CD4-positive, alpha-beta T cell treated with Interleukin-4 for 4 hours (primary cell): ENCODE data around the gene PRF1.

Experiments used
- DNase-seq: peaks from one replicate; pipeline ENCODE4 v3.0.0-alpha.2; 2020

Gene PRF1

GRCh38 chr10:70558871-70559810, 43.4 kb downstream of the PRF1 start:
- DNase-seq = peak; percentile 69

GRCh38 chr10:70558295-70558694, 44.2 kb downstream of the PRF1 start:
- DNase-seq = no peak

DNA sequence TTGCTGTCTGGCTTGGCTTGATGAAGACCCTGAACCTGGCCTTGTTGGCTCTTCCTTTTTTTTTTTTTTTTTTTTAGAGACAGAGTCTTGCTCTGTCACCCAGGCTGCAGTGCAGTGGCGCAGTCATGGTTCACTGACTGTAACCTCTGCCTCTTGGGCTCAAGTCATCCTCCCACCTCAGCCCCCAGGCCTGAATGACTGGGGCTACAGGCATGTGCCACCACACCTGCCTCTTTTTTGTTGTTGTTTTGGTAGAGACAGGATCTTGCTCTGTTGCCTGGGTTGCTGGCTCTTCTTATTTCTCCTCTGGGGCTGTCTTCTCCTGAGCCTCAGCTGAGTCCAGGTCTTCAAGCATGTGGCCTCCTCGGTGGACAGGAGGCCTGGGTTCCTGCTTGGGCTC, 44.7 kb downstream of the PRF1 start:
- DNase-seq = no peak

- DNase-seq = no peak
These were observed 45.3 kb downstream of the PRF1 start for GRCh38 chr10:70557086-70557845.

- no peak for DNase-seq
These were observed 47.2 kb downstream of the PRF1 start for GRCh38 chr10:70555371-70555770.

DNA sequence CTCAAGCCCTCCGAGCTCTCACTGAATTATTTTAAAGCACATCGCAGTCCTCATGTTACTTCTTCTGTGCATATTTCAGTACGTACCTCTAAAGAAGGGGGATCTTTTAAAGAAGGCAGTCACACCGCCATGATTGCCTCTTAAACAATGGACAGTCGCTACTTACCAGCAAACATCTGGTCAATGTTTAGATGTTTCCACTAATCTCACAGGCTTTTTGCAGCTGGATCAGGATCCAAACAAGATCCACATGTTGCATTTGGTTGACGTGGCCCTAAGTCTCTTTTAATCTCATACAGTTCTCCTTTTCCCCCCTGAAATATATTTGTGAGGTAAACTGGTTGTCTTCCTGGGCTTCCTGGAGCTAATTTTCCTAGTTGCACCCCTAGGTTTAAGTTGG, 50.0 kb downstream of the PRF1 start:
- DNase-seq = no peak

DNA sequence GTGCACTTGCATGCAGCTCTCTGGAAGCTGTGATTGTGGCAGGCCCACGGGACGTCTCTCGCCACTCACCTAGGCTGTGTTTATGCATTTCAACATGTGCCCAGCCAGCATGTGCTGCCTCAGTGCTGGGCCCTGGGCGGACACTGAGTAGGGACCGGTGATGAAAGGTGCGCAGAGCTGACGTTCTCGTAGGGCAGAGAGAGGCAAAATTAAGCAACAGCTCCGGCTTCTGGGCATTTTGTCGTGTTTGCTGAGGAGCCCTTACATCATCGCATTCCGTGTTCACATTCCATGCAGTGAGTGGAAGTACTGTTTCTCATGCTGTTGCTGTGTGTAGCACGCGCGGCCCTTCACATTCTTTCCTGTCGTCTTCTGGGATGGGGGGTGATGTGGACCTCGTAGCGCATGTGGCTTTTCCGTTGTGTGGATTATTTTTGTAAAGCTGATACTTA, 50.5 kb downstream of the PRF1 start:
- DNase-seq = no peak

DNA sequence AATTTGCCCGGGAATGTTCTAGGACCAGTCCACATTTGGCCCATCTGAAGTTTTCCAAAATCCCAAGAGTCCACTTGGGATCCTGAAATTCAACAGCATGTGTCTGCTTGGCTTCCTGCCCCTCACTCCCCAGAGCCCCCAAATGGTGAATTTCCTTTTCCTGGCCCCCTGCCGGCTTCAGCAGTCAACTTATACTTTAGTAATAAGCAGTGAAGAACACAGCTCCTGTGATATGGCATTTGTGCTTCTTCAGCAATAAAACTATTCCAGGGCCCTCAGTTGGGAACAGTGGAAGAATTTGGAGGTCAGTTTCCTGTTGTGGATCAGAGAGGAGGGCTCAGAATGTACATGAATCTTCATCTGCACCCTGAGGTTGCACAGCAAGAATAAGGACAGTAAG, 51.1 kb downstream of the PRF1 start:
- DNase-seq = no peak

DNA sequence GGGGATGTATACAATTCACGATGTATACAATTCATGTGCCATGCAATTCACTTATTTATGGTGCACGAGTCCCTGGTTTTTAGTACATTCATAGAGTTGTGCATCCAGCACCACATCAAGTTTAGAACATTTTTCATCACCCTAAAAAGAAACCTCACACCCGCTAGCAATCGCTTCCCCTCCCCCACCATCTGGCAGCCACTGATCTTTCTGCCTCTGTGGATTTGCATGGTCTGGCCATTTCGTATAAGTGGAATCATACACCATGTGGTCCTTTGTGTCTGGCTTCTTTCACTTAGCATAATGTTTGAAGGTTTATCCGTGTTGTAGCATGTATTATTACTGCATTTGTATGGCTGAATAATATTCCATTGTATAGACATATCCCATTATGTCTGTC, 52.1 kb downstream of the PRF1 start:
- no peak for DNase-seq

GRCh38 chr10:70549962-70550458, 52.5 kb downstream of the PRF1 start:
- DNase-seq = peak; percentile 72

GRCh38 chr10:70549351-70549961, 53.1 kb downstream of the PRF1 start:
- DNase-seq = no peak
